OCI-LY3 (cell line): Measurements from ENCODE around the gene DTYMK.

ENCODE experiments used
- H2AFZ ChIP-seq: fragments of 200-600, 300-600 bp; shearing (Covaris generic); 2 replicates; pipeline ENCODE4 v1.6.0; 2014; ENCODE audit warnings: antibody characterized with exemption, low read depth, low read length
- H3K27ac ChIP-seq: fragments of 200-600, 300-600 bp; sonication (generic); 2 replicates; pipeline ENCODE4 v1.5.1; 2014; ENCODE audit warnings: mild to moderate bottlenecking, low read length, moderate library complexity, mixed read lengths
- H3K27me3 ChIP-seq: fragments of 200-600, 300-600 bp; sonication (generic); 2 replicates; pipeline ENCODE4 v1.6.1; 2014; ENCODE audit warnings: low read depth, low read length, mixed read lengths
- H3K36me3 ChIP-seq: fragments of 200-600, 300-600 bp; sonication (generic); replicated peaks from 2 replicates; pipeline ENCODE3; 2014; ENCODE audit warnings: low read depth, low read length, mixed read lengths
- H3K4me1 ChIP-seq: fragments of 300-600, 200-600 bp; sonication (generic); 2 replicates; pipeline ENCODE4 v1.6.1; 2014; ENCODE audit warnings: low read length, mixed read lengths
- H3K4me2 ChIP-seq: fragments of 200-600, 300-600 bp; sonication (generic); 2 replicates; pipeline ENCODE4 v1.6.1; 2014; ENCODE audit warnings: low read length, mixed read lengths
- H3K4me3 ChIP-seq: fragments of 300-600, 200-600 bp; sonication (generic); 2 replicates; pipeline ENCODE4 v1.5.1; 2014; ENCODE audit warnings: antibody characterized with exemption, mild to moderate bottlenecking, low read length, moderate library complexity
- H3K79me2 ChIP-seq: fragments of 300-600, 200-600 bp; shearing (Covaris generic); 2 replicates; pipeline ENCODE4 v1.6.1; 2014; ENCODE audit warnings: mild to moderate bottlenecking, low read length, mixed read lengths
- H3K9ac ChIP-seq: fragments of 300-600, 200-600 bp; shearing (Covaris generic); 2 replicates; pipeline ENCODE4 v1.6.0; 2014; ENCODE audit warnings: mild to moderate bottlenecking, low read length, moderate library complexity
- H3K9me3 ChIP-seq: fragments of 200-600, 300-600 bp; shearing (Covaris generic); 2 replicates; pipeline ENCODE4 v1.6.1; 2014; ENCODE audit warnings: low read length, mixed read lengths; ENCODE audit not compliant: insufficient read depth
- H4K20me1 ChIP-seq: fragments of 200-600, 300-600 bp; sonication (generic); 2 replicates; pipeline ENCODE4 v1.6.1; 2016; ENCODE audit warnings: low read length, mixed read lengths; ENCODE audit not compliant: insufficient read depth
- EZH2phosphoT487 ChIP-seq: fragments of 200-600 bp; shearing (Covaris generic); IDR thresholded peaks from 2 replicates; pipeline ENCODE4 v1.6.1; 2018; ENCODE audit warnings: antibody characterized with exemption, mixed run types, low read depth
- TF ChIP-seq, protein P1 (sequence below): fragments of 200-600, 300-600 bp; sonication (generic); IDR thresholded peaks from 2 replicates; pipeline ENCODE4 v1.5.1; 2014; ENCODE audit warnings: antibody characterized with exemption, low read length, low read depth

DTYMK gene

DNA sequence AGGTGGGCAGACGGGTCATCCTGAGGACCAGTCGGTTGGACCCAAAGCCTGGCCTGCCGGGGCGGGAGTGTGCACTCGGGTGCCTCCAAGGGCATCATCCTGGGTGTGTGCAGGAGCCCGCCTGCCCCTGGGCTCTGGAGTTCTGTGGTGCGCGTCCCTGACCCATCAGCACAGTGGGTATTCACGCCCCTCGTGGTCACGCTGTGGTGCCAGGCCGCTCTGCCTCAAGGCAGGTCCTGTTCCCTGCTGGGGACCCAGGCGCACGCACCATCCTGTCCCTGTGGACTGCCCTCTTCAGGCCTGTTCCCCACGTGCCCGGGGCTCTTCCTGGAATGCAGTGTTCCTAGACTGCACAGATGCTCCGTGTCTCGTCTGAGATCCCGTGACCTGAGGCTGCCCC, 33.5 kb upstream of the DTYMK start:
- H3K27ac ChIP-seq: no peak overlapping the region
- H3K9ac ChIP-seq: no peak overlapping the region
- TF ChIP-seq, protein P1, sequence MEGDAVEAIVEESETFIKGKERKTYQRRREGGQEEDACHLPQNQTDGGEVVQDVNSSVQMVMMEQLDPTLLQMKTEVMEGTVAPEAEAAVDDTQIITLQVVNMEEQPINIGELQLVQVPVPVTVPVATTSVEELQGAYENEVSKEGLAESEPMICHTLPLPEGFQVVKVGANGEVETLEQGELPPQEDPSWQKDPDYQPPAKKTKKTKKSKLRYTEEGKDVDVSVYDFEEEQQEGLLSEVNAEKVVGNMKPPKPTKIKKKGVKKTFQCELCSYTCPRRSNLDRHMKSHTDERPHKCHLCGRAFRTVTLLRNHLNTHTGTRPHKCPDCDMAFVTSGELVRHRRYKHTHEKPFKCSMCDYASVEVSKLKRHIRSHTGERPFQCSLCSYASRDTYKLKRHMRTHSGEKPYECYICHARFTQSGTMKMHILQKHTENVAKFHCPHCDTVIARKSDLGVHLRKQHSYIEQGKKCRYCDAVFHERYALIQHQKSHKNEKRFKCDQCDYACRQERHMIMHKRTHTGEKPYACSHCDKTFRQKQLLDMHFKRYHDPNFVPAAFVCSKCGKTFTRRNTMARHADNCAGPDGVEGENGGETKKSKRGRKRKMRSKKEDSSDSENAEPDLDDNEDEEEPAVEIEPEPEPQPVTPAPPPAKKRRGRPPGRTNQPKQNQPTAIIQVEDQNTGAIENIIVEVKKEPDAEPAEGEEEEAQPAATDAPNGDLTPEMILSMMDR: no peak
- no peak for TF ChIP-seq EZH2phosphoT487
- no peaks in the 10 kb centered on the region for H3K27me3 ChIP-seq
- no peak overlapping the region for H3K4me3 ChIP-seq
- H3K9me3 ChIP-seq: no peaks in the 10 kb centered on the region
- no peak overlapping the region for H2AFZ ChIP-seq
- peaks cover 4% of the 10 kb centered on the region for H3K36me3 ChIP-seq
- no peak overlapping the region for H3K4me2 ChIP-seq
- H4K20me1 ChIP-seq: no peaks in the 10 kb centered on the region
- peaks cover 3% of the 10 kb centered on the region; the same call in 1 of the 2 replicates for H3K4me1 ChIP-seq
- H3K79me2 ChIP-seq: no peaks in the 10 kb centered on the region

DNA sequence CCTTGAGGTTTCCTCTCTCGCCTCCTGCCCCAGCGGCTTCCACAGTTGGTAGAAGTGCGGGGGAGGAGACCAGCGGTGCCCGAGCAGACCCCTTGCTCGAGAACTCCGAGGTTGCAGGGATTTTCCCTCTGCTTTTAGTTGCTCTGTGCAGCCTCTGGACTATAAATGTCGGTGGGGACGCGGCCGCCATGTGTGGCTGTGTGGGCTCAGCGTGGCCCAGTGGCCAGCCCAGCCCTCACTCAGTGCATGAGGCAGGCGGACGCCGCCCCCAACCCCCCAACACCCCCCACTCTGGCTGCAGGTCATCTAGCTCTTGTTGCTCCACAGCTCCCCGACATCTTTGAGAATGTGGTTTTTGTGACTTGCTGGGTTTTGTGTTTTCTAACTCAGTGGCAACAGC, 32.5 kb upstream of the DTYMK start:
- Histone ChIP-seq H4K20me1 (no peaks in the 10 kb centered on the region), H3K79me2 (no peaks in the 10 kb centered on the region), H3K9me3 (no peaks in the 10 kb centered on the region), H3K9ac (no peak overlapping the region), H3K27me3 (no peaks in the 10 kb centered on the region), H3K4me1 (no peaks in the 10 kb centered on the region), H3K27ac (no peak overlapping the region), H3K4me3 (no peak overlapping the region), H3K4me2 (no peak overlapping the region), H3K36me3 (no peaks in the 10 kb centered on the region), H2AFZ (no peak overlapping the region)
- TF ChIP-seq EZH2phosphoT487: no peak
- TF ChIP-seq, protein P1: no peak

DNA sequence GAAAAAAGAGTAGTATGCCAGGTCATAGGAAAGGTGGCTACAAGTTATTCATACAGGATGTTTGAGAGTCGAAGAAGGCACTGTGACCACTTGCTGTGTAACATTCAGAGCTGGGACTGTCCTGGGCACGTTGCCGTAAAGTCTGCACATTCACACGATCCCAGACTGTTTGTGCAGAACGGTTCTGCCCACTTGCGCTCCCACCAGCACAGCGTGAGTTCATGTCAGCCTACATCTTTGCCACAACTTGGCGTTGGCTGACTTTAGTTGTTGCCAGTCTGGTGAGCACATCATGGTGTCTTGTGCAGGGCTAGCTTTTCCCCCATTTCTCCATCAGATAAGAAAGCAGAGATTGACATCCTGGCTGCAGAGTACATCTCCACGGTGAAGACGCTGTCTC, 22.3 kb upstream of the DTYMK start:
- no peaks in the 10 kb centered on the region for H3K27me3 ChIP-seq
- no peak overlapping the region for H3K4me2 ChIP-seq
- H3K9ac ChIP-seq: no peak overlapping the region
- no peak overlapping the region for H3K4me3 ChIP-seq
- no peak overlapping the region for H3K27ac ChIP-seq
- no peaks in the 10 kb centered on the region for H3K9me3 ChIP-seq
- H2AFZ ChIP-seq: no peak overlapping the region
- TF ChIP-seq, protein P1: no peak
- no peak for TF ChIP-seq EZH2phosphoT487
- H4K20me1 ChIP-seq: no peaks in the 10 kb centered on the region
- peaks cover 4% of the 10 kb centered on the region for H3K79me2 ChIP-seq
- no peaks in the 10 kb centered on the region for H3K4me1 ChIP-seq
- peaks cover 32% of the 10 kb centered on the region for H3K36me3 ChIP-seq

DNA sequence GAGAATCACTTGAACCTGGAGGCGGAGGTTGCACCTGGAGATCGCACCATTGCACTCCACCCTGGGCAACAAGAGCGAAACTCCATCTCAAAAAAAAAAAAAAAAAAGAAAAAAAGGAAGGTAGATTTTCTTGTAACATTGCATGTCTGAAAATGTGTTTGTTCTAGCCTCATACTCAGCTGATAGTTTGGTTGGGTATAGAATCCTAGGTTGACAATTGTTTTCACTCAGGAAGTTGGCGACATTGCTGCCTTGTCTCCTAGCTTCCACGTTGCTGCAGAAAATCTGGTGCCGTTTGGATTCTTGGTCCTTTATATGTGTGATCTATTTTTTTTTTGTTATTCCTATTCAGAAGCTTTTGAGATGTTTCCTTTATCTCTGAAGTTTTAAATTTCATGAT, 19.9 kb upstream of the DTYMK start:
- Histone ChIP-seq H3K79me2 (peaks cover 18% of the 10 kb centered on the region), H3K4me2 (no peak overlapping the region), H3K9ac (no peak overlapping the region), H3K36me3 (peaks cover 22% of the 10 kb centered on the region), H2AFZ (no peak overlapping the region), H3K4me1 (peaks cover 6% of the 10 kb centered on the region), H3K27me3 (no peaks in the 10 kb centered on the region), H3K4me3 (no peak overlapping the region), H4K20me1 (peaks cover 8% of the 10 kb centered on the region; the same call in 1 of the 2 replicates), H3K27ac (no peak overlapping the region), H3K9me3 (no peaks in the 10 kb centered on the region)
- TF ChIP-seq, protein P1: no peak
- no peak for TF ChIP-seq EZH2phosphoT487
